HK-2 (cell line): ENCODE measurements around the gene RCSD1.

Source experiments
- DNase-seq: peaks from one replicate; pipeline ENCODE4 v3.0.0-alpha.2; 2018; ENCODE audit not compliant: unreplicated experiment

The RCSD1 gene

DNA sequence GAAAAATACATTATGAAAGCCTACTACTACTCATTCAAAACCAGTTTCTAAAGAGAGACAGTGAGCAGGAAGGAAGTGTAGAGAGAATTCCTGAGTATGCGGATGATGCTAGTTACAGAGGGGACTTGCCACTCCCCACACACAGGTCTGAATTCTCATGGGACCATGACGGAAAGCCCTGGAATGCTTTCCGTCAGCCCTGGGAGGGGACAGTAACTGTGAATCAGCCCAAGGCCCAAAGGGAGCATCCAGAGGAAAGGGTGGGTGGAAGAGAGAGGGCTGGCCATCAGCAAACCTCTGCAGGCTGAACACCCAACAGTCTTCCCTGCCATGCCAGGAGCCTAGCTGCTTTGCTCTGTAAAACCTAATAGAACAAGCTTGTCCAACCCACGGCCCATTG lies 36.4 kb downstream of the RCSD1 start:
- DNase-seq = no peak

DNA sequence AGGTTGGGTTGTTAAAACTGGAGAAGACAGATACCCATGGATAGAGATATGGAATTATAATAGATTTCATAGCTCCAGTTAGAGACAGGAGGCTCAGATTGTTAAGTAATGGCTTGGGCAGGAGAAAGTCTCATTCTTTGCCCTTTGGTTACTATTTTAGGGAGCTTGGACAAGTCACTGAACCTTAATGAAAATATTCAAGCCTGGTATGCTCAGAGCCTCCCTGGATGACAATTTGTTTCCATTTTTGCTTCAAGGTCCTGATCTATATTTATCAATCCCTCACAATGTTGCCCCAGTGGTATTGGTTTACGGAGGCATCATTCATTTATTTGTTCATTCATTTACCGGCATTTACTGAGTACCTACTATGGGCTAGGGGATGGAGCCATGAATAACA lies 37.5 kb downstream of the RCSD1 start:
- no peak for DNase-seq

DNA sequence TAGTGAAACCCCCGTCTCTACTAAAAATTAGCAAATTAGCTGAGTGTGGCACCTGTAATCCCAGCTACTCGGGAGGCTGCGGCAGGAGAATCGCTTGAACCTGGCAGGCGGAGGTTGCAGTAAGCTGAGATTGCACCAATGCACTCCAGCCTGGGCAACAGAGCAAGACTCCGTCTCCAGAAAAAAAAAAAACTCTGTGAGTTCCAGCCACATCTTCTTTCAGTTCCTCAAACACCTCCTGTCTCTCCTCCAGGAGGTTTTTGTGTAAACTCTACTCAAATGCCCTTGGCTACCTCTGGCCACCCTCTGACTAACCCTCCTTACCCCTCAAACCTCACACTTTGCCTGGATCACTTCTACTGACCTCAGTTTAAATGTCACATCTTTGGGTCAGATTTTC lies 38.1 kb downstream of the RCSD1 start:
- no peak for DNase-seq

DNA sequence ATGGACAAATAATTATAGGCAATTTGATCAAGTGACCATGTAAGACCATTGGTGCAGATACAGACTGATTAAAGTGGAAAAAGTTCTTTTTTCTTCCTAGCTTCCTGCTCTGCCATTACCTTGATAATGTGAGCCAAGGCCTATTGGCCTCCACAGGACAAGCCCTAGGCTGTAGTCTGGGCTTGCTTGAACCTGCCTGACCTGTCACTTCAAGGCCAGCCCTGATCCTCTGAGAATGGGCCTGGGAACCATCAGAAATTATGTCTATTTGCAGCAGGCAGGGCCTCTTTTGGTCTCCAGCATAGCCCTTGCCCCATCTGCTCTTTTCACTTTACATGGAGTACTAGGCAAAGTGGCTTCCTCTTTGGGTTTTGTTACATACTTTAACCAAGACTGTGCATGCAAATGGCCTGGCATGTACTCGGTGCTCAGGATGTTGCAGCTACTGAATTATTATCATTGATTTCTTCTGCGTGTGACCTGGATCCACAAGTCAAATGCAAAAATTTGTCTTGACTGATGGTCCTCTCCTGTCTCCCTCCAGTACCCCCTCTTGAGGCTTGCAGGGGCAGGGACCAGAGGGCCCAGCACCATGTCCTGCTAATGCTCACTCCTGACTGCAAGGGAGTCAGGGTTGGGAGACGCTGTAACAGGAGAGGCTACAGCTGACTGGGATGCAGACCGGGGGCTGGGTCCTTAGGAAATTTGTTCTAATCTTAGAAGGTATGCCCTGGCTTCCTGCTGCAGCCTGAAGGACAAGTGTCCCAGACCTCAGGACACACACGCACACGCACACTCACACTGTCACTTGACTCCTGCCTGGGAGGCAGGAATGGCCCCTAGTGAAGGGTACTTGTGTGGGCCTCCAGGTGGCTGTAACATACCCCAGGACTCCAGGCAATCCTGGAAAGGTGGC lies 39.4 kb downstream of the RCSD1 start:
- no peak for DNase-seq

DNA sequence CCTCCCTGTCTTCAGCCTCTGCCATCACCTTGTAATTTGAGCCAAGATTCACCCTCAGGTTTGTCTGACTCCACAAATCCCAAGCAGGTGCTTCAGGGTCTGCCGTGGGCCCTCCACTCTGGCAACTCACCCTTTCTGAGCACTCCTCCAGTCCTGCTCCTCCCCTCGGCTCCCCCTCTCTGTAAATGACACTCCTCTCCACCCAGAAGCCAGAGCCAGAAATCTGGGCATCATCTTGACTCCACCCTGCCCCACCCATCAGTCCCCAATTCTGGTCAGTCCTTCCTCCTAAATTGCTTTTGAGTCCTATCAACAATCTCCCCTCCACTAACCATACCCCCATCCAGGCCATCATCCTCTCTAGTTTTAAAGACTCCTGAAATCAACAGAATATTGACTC lies 40.5 kb downstream of the RCSD1 start:
- no peak for DNase-seq

DNA sequence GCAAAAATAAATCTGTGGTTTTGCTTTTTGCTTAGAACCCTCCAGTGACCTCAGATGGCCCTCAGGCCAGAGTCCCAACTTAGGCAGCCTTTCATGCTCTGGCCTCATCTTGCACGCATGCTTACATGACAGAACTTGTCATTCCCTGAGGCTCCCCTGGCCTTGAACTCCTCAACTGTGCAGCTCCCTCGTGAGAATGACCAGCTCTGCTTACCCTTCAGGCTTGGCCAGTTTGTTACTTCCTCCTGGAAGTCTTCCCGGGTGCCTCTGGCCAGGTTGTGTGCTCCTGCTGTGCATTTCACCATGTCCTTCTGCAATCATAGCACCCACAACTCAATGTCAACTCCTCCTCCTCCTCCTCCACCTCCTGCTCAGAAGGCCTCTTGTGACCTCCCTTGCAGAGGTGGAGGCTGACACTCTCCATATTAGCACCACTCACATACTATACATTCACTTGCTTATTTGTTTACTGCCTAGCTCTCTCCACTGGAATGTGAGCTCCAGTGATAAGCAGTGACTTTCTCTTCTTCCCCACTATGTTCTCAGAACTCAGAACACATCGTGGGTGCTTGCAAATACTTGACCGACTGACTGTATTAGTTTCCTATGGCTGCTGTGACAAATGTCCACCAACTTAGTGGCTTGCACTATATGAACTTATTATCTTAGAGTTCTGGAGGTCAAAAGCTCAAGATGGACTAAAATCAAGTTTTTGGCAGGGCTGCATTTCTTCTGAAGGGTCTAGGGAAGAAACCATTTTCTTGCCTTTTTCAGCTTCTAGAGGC lies 41.9 kb downstream of the RCSD1 start:
- no peak for DNase-seq

DNA sequence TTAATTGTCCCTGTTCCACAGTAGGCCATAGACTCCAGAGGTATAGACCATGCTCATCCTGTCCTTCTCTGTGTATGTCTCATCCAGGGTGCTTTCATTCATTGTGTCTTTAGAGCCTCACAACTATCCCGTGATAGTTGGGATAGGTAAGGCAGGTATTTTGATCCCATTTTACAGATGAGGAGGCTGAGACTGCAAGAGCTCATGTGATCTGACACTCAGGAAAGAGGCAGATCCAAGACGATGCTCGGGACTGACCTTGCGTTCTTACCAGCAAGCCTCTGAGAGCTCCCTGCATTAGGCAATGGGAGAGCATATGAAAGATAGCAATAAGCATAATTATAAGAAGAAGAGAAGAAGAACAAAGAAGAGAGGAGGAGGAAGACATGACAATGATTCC lies 42.8 kb downstream of the RCSD1 start:
- DNase-seq = no peak

DNA sequence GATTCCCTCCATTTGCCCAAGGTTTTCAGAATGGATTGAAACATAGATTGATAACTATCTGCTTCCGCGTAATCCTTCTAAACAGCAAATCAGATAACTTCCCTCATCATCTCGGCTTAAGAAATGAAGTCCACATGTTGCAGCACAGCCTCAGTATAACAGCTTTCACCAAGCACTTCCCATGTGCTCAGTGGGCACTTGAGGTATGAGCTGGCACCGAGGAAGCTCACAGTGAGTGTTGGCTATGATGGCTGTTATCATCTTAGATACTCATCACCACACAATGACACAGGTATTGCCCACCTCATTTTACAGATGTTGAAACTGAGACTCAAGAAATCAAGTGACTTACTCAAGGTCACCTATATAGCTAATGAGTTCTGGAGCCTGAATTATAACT lies 43.2 kb downstream of the RCSD1 start:
- DNase-seq = no peak

DNA sequence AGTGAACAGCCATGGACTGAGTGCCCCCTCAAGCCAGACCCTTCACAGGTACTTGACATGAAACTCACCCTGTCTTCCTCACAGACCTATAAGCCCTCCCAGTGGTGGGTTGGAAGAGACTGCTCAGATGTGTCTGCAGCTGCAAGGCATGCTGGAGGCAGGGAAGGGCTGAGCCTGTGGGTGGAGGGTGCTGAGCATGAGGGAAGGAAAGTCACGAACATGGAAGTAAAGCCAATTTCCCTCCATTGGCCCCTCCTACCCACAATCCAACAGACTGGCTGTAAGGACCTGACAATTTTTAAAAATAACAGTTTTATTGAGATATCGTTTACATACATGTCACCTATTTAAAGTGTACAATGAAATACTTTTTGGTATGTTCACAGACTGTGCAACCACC lies 44.1 kb downstream of the RCSD1 start:
- DNase-seq = no peak

DNA sequence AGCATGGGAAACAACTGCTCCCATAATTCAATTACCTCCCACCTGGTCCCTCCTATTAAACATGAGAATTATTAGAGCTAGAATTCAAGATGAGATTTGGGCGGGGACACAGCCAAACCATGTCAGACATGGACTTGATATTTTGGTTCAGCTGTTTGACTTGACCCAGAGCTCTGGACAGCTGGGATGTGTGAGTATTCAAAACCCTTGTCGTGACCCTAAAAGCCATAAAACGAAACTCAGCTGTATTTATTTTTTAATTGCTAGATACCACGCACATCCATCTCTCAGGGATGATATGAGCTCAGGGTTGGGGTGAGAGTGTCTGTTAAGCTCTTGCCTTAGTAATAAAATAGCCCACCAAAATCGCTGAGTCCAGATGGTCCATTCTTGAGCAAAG lies 45.4 kb downstream of the RCSD1 start:
- DNase-seq = no peak

DNA sequence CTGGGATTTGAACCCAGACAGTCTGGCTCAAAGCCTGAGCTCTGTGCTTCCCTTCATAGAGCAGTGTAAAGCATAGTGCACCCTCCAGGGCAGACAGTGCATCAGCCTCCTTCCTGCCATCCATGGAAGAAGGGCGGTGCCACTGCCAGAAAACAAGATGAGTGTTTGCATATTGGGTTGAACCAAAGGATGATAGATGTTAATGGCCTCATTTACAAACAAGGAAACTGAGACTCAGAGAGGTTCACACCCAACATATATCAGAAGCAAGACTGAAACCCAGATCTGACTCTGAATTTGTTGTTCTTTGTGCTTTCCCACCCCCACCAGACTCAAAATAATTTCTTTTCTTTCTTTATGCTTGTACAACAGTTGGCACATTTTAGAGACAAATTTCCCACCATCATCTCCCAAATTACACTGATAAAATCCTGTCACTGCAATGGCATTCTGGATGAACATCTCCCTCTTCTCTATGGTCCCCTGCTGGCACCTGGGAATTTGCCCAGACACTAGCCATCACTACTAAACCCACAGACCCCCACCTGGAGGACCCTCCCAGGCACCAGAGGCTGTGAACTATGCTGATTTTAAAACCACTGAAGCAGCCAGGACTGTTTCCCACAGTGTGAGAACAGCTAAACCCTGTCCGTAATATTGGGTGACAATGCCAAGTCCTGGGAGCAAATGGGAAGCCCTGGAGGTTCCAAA lies 46.3 kb downstream of the RCSD1 start:
- no peak for DNase-seq

DNA sequence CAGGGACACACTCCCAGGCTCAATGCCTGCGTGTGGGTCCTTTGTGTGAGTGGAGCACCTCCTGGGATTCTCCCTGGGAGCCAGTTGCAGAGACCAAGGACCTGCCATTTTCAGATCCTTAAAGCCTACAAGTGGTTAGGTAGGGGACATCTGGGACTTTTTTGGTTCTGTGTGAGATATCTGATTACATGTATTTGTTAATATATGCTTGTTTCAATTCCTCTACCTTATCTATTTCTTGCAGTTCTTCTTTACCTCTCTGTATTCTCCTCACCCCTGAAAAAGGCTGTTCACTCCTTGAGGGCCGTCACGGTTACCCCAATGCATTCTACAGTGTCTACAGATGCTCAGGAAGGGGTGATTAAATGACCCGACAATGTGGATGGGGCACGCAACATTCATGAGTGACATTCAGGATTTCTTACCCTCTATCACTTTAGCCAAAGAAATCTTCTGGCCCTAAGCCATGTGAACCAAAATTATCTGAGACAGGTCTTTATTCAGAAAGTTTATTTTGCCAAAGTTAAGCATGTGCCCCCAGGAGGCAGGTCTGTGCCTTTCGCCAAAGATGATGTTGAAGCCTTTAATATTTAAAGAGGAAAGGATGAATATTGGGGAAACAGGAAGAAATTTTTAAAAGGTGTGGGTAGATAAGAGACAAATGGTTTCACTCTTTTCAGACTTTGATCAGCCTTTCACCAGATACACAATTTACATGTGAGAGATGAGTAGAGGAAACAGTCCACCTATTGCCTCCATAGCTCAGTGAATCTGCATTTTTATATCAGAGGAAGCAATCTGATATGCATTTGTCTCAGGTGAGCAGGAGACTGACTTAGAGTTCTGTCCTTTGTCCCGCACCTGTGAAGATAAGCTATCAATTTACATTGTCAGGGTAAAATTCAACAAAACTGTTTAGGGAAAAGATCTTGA lies 47.1 kb downstream of the RCSD1 start:
- DNase-seq = no peak

DNA sequence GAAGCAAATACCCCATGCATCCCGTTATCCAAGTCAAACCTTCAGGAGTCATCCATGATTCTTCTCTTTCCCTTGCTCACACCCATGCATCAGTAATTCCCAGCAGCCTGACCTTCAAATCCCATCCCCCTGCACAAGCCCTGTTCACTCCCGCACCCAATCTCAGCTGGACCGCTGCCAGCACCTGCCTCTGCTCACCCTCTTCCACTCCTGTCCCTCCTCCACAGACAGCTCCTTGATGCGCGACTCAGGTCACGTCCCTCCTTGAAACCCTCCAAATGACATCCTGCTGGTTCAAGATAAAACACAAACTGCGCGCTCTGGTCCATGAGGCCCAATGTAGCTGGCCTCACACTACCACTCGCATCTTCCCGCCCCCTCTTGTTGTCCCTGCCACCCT lies 48.4 kb downstream of the RCSD1 start:
- no peak for DNase-seq

DNA sequence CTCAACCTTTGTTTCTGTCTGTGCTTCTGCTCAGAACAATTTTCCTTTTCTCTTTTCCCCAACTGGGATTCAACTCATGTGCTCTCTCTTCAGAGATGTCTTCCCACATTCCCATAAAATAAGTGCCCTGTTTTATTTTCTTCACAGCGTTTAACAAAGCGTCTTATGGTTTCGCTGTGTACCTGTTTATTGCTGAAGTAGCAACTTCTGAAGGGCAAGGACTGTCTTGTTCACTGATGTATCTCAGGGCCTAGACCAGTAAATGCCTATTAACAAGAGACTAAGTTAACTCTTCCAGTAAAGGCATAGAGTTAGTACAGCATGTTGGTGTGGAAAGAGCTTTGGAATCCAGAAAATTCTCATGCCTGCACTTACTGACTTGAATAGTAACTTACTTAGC lies 48.8 kb downstream of the RCSD1 start:
- DNase-seq = no peak

DNA sequence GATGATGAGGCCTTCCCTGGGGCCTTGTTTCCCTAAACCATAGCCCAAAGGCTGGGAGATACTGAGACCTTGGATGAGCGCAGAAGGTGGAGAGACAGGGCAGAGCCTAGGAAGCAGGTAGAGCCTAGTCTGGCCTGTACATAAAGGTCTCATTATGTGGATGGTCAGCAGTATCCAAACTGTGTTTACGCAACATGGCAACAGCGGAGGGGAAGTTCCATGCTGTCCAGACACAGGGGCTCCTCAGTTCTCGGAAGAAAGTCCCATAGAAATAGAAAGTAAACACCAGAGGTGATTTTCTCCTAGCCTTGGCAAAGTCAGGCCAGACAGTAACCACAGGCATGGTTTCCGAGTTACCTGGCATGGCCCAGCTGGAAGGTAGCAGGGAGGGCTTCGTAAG lies 49.7 kb downstream of the RCSD1 start:
- DNase-seq = no peak

DNA sequence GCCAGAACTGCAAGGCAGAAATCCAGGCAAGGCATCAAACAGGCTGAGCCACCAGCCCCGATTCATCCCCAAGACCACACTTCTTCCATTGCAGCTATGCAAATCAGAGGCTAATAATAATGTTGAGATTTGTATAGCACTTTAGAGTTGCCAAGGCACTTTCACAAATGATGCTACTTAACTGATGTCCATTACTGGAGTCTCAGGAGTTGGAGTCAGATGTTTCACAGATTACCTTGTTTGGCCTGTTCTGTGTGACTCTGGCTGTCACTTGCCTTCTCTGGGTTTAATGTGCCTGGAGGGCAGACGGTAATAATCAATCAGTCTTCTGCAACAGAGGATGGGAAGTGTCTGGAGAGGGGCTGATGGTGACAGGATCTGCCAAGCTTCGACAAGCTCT lies 51.0 kb downstream of the RCSD1 start:
- DNase-seq = no peak

DNA sequence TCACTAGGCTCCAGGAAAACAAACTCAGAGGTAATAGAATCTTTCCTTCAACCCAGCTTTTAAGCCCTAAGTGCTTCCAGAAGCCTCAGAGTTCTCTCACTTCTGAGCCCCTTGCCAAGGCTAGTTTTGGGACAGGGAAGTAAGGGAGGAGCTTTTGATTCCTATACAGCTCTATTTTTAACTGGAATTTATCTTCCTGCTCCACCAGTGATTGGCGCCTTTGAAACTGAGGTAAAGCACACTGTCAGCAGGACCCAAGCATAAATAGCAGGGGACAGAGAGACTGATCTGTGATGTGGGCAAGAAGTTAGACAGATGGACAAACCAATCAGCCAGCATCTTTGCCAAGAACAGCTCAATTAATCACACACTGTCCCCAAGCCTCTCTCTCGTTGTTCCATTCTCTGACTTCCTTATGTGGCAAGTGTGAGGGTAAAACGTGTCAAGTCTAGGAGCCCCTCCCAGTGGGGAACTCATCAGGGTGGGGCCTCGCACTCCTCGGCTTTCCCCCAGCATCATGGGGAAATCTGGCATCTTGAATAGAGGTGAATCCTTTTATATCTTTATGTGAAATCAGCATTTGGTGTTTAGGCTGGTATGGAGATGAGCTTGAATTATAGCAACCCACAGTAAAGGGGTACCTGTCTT lies 51.5 kb downstream of the RCSD1 start:
- no peak for DNase-seq

DNA sequence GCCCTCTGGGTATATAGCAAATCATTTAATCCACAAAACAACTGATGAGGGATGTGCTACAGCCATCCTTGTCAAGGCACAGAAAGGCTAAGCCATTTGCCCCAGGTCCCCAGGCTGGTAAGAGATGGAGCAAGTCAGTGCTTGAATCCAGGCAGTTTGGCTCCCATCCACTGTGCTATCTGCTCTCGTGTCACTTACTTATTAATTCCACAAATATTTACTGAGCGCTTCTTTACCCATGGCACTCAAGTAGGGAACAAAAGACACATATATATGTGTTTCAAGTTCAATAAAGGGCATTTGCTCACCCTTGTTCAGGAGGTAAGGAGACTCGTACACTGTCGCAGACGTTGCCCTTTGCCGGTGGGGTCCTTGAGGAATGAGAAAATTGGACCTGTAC lies 53.2 kb downstream of the RCSD1 start:
- no peak for DNase-seq

DNA sequence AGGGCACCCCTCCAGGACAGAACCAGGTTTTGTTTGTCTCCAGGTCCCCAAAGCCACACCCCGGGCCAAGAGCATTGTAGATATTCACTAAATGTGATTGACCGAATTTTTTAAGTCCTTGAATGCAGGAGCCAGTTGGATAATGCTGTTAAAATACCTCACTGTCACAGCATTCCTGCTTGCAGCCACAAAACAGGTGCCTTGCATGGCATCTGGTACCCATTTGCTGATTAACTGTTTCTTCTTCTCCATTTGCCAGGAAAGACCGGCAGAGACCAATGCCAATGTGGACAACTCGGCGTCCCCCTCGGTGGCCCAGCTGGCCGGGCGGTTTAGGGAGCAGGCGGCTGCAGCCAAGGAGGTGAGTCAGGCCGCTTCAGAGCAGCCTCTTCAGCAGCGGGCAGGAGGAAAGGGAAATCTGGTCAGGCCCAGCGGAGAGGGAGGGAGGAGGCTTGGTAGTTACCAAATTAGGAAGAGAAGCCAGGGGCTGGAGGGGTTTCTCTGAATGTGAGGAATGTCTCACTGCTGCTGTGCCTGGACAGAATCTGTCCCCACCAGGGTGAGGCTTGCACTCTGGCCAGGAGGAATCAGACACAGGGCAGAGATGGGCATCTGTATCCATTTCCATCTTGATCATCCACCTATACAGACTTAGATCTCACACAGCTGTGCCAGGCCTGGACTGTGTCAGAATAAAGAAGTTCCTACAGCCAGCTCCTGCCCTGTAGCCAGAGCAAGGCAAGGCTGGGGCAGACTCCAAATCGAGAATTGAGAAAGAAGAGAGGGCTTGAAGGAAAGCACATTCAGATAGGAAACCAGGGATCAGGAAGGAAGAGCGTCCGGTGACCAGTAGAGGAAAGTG lies 53.8 kb downstream of the RCSD1 start:
- DNase-seq = no peak

DNA sequence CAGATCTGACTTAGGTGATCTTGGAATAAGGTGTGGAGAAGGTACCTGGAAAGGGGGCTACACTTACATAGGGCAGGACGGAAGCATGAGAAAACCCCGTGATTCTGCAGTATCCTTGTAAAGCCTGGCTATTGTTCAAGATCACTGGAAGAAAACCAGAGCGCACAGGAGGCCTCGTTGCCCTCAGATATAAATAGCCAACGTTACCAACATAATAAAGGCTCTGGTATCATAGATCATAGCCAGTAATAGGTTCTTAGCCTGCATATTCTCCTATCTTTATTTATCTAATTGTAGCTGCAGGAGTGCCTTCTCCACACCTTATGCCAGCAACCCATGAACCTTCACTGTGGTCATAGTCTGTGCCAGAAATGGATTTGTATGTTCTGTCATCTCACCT lies 55.8 kb downstream of the RCSD1 start:
- no peak for DNase-seq
